Ovary (tissue), 9 donors: ENCODE measurements around the gene SESN1. TPM values are rescaled to one million over a fixed set of nuclear protein-coding genes. Genes with fewer than 3 reads are reported as not detected.

Experiments
- DNase-seq, 5 donors: peaks; one replicate each; pipeline ENCODE4 v3.0.0-alpha.2; 2019 to 2020
- H3K27ac ChIP-seq, 2 donors: fragments of 200-600 bp; one replicate each; pipeline versions ENCODE4 v1.5.1 to v1.8.0; 2019 to 2022
- H3K27me3 ChIP-seq: fragments of 200-600 bp; one replicate; pipeline ENCODE4 v1.8.0; 2022
- H3K36me3 ChIP-seq: fragments of 200-600 bp; sonication (generic); one replicate; pipeline ENCODE4 v1.5.1; 2019
- H3K4me1 ChIP-seq: one replicate; pipeline ENCODE4 v1.8.1; 2013; ENCODE audit warnings: mild to moderate bottlenecking, moderate library complexity; ENCODE audit not compliant: insufficient read depth
- H3K4me3 ChIP-seq: fragments of 200-600 bp; sonication (generic); one replicate; pipeline ENCODE4 v1.5.1; 2017
- H3K9me3 ChIP-seq, 2 donors: fragments of 200-600 bp in 1 of 2; sonication (generic) in 1 of 2; one replicate each; pipeline versions ENCODE4 v1.5.1 to v1.8.1; 2013 to 2019; ENCODE audit warnings: mild to moderate bottlenecking in 1 of 2, moderate library complexity in 1 of 2
- EP300 ChIP-seq: sonication (generic); formaldehyde crosslinking; IDR thresholded peaks from one replicate; pipeline ENCODE4 v1.6.1; 2017; ENCODE audit warnings: antibody characterized with exemption
- POLR2A ChIP-seq: fragments of 450-650 bp; IDR thresholded peaks from one replicate; pipeline ENCODE4 v1.6.1; 2017; ENCODE audit warnings: antibody characterized with exemption, mild to moderate bottlenecking, moderate library complexity
- WGBS, 3 donors: extraction: QIAGEN DNeasy Blood & Tissue Kit in 1 of 3; methylation state at CpG; one replicate each; pipeline versions ENCODE4 v1.1.5 to v1.1.7; 2013 to 2017; 5-methylcytosine and 5-hydroxymethylcytosine counted together
- intact Hi-C, 4 donors: fragments of 100-400 bp; cut with DNase I; formaldehyde crosslinking; loops; one replicate each; pipeline versions ENCODE4 v1.11.0 to v1.15.1; 2022 to 2023
- polyA plus RNA-seq, 2 donors: library from polyadenylated mRNA; stranded (reverse); fragments of 200-250 nt in 1 of 2; fragments of 350-450 nt in 1 of 2; fragmentation: Illumina TruSeq in 1 of 2; extraction: RNeasy Lipid Tissue Mini Kit (QIAGEN cat#74804) in 1 of 2; gene quantifications; one replicate each; pipeline ENCODE4 v1.2.3, GENCODE V29; 2013 to 2014
- total RNA-seq, 7 donors: library from RNA; depleted of rRNA in 2 of 7; stranded (reverse); fragments of >200 nt in 2 of 7; fragmentation: NEBNext Ultra II Directional in 3 of 7; extraction: Animal tissue kit (Norgen Biotek cat#: 25700) in 3 of 7; gene quantifications; one replicate each; pipeline versions ENCODE4 v1.1.0 to v1.2.4, GENCODE V29; 2016 to 2023
- TF ChIP-seq, protein P1 (sequence below), 3 donors: fragments of 450-650 bp in 2 of 3; fragments of 200-600 bp in 1 of 3; IDR thresholded peaks; one replicate each; pipeline versions ENCODE4 v1.5.1 to v1.8.0; 2016 to 2022; ENCODE audit warnings: antibody characterized with exemption in 3 of 3, mild to moderate bottlenecking in 1 of 3
- donor health status: DM: no; HTN: no; CAD: no; lungs with moderate emphysema.
- donor health status: DM: no; HTN: no; CAD: no.
- donor health status: Bipolar disorder and iron deficiency.
- donor health status: DM: yes; HTN: yes; CAD: no.
- donor health status: DM: no; HTN: no; CAD: no.
- donor health status: DM: yes; HTN: yes; CAD: no.

SESN1 gene
- total and polyA plus RNA-seq, 9 donors = 36.5 to 97.2 (median 65.4) TPM

DNA sequence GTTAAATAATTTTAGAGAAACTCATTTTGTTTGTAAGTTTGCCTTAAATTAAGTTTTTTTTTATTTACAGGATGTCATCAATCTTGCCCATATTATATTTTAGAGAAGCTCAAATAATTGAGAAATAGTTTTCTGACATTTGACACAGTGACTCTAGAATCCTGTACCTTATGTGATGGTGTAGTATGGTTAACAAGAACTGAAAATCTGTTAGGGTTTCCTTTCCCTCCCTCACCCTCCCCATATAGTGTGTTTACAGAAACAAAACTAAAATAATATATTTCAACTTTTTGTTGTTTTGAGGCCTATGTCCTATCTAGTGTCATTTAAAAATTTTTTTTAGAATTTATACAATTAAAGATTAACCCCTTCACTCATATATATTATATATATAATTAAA, 91.8 kb downstream of the SESN1 start:
- H3K36me3 ChIP-seq = no peaks in the 10 kb centered on the region
- intact Hi-C loops = loop anchor here in 3 of 4 donors (10.0 kb wide), 3 partner anchors 48 to 58 kb away; no protein-coding TSS in a partner anchor
- no peaks in the 10 kb centered on the region for H3K27me3 ChIP-seq
- peak overlapping the region in 1 of 2 donors; percentile 71 for H3K27ac ChIP-seq
- no peaks in the 10 kb centered on the region for H3K9me3 ChIP-seq
- no peak for DNase-seq
- H3K4me3 ChIP-seq = no peak overlapping the region
- TF ChIP-seq EP300 (no peak), POLR2A (no peak)
- TF ChIP-seq, protein P1, sequence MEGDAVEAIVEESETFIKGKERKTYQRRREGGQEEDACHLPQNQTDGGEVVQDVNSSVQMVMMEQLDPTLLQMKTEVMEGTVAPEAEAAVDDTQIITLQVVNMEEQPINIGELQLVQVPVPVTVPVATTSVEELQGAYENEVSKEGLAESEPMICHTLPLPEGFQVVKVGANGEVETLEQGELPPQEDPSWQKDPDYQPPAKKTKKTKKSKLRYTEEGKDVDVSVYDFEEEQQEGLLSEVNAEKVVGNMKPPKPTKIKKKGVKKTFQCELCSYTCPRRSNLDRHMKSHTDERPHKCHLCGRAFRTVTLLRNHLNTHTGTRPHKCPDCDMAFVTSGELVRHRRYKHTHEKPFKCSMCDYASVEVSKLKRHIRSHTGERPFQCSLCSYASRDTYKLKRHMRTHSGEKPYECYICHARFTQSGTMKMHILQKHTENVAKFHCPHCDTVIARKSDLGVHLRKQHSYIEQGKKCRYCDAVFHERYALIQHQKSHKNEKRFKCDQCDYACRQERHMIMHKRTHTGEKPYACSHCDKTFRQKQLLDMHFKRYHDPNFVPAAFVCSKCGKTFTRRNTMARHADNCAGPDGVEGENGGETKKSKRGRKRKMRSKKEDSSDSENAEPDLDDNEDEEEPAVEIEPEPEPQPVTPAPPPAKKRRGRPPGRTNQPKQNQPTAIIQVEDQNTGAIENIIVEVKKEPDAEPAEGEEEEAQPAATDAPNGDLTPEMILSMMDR (IDR thresholded peaks at IDR 0.05) = no peak
- peaks cover 4% of the 10 kb centered on the region for H3K4me1 ChIP-seq

DNA sequence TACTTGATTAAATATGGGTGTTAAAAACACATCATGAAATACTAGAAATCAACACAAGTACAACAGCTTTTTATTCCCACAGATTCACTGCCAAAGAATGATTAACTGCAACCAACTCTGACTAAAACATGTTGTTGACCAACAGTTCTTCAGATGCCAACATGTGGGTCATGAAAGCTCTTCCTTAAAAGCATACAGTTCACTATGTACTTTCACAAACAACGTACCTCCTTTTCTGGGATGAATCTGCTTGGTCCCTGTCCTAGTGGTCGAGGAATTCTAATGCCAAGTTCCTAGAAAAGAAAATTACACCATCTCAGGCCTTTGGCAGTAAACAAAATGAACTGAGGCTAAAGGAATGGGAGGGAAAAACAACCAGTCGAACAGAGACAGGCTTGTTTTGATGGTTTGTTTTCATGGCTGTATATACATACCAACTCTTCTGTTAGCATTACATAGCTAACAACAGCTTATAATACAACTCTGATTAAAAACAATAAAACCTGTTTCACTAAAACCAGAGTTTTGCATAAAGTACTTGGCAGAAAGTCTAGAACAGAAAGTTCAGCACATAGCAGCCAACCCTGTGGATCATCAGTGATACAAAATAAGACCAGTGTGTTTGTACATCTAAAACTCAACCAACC, 92.5 kb downstream of the SESN1 start:
- Histone ChIP-seq H3K9me3 (no peaks in the 10 kb centered on the region), H3K27ac (peak overlapping the region; percentile 40 to 71), H3K27me3 (no peaks in the 10 kb centered on the region), H3K4me3 (peak overlapping the region; percentile 20), H3K4me1 (peaks cover 4% of the 10 kb centered on the region), H3K36me3 (no peaks in the 10 kb centered on the region)
- WGBS, 3 donors = 4 to 9% (median 6%) methylated on average over 3 of the region's 3 CpGs
- intact Hi-C loops = loop anchor here in 3 of 4 donors (10.0 kb wide), 3 partner anchors 47 to 57 kb away; no protein-coding TSS in a partner anchor
- no peak for DNase-seq
- TF ChIP-seq, protein P1 (IDR thresholded peaks at IDR 0.05) = peak in 2 of 3 donors; percentile 5 to 34
- TF ChIP-seq EP300 (peak; percentile 71), POLR2A (peak; percentile 8)

DNA sequence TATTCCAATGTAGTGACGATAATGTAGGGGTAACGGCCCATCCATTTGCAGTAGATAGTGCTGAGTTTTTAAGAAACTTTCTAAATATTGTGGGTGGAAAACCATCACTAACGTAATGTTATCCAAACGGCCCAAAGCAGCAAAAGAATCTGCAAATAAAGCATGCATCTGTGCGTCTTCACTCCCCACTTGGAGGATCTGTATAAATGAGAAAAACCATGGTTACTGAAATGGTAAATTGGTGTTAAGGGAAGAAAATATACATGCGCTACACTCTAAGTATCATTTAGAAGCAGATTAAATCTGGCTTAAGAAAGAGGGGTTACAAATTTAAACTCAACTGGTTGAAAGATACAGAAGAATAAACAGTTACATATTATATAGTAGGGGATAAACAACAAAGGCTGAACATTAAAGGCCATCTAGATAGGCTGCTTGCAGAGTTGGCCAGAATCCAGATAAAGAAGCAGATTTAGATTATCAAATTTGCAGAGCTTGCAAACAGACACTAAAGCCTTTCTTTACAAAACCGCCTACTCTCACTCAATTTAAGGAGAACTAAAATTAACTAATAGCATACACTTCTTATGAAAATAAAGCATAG, 93.3 kb downstream of the SESN1 start:
- Histone ChIP-seq H3K9me3 (no peaks in the 10 kb centered on the region), H3K36me3 (no peaks in the 10 kb centered on the region), H3K4me3 (peak overlapping the region; percentile 20), H3K27ac (peak overlapping the region; percentile 40 to 71), H3K4me1 (peaks cover 4% of the 10 kb centered on the region), H3K27me3 (no peaks in the 10 kb centered on the region)
- intact Hi-C loops = loop anchor here in 3 of 4 donors (10.0 kb wide), 3 partner anchors 47 to 57 kb away; no protein-coding TSS in a partner anchor
- TF ChIP-seq, protein P1 (IDR thresholded peaks at IDR 0.05) = no peak
- TF ChIP-seq EP300 (no peak), POLR2A (no peak)
- no peak for DNase-seq
- 34 to 48% (median 47%) methylated on average over 7 of the region's 7 CpGs for WGBS, 3 donors

- Histone ChIP-seq H3K4me1 (peaks cover 4% of the 10 kb centered on the region), H3K27me3 (no peaks in the 10 kb centered on the region), H3K9me3 (no peaks in the 10 kb centered on the region), H3K4me3 (no peak overlapping the region), H3K36me3 (no peaks in the 10 kb centered on the region), H3K27ac (no peak overlapping the region)
- intact Hi-C loops = loop anchor here in 3 of 4 donors (10.0 kb wide), 3 partner anchors 45 to 55 kb away; no protein-coding TSS in a partner anchor
- 49 to 68% (median 64%) methylated on average over 2 of the region's 2 CpGs for WGBS, 3 donors
- TF ChIP-seq, protein P1 (IDR thresholded peaks at IDR 0.05) = no peak
- no peak for TF ChIP-seq POLR2A
- TF ChIP-seq EP300 = no peak
- DNase-seq = no peak
Measured at GRCh38 chr6:109000289-109000688, 94.4 kb downstream of the SESN1 start.
